NB4 (cell line): ENCODE measurements around the gene NFIX.

ENCODE experiments used
- MYC ChIP-seq: IDR thresholded peaks from 2 replicates; pipeline ENCODE4 v1.6.1; 2011; ENCODE audit warnings: low read depth, low read length
- POLR2A ChIP-seq: IDR thresholded peaks from 2 replicates; pipeline ENCODE4 v1.6.1; 2011; ENCODE audit warnings: mild to moderate bottlenecking; ENCODE audit not compliant: insufficient read length; ENCODE audit errors: extremely low read depth
- TF ChIP-seq, protein P1 (sequence below): IDR thresholded peaks from one replicate; pipeline ENCODE4 v1.5.1; 2012; ENCODE audit warnings: low read depth, low read length

DNA sequence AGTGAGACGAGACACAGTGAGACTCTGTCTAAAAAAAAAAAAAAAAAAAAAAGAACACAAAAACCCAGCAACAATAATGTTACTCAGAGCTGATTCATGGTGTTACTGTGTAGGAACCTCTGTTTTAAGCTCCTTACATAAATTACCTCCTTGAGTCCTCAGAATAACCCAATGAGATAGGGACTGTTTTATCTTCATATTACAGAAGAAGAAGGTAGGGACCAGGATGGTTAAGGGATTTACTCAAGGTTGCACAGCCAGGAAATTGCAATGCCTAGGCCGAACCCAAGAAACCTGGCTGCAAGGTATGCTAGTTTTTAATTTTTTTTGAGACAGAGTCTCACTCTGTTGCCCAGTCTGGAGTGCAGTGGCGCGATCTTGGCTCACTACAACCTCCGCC lies 27.4 kb upstream of the NFIX start:
- TF ChIP-seq, protein P1, sequence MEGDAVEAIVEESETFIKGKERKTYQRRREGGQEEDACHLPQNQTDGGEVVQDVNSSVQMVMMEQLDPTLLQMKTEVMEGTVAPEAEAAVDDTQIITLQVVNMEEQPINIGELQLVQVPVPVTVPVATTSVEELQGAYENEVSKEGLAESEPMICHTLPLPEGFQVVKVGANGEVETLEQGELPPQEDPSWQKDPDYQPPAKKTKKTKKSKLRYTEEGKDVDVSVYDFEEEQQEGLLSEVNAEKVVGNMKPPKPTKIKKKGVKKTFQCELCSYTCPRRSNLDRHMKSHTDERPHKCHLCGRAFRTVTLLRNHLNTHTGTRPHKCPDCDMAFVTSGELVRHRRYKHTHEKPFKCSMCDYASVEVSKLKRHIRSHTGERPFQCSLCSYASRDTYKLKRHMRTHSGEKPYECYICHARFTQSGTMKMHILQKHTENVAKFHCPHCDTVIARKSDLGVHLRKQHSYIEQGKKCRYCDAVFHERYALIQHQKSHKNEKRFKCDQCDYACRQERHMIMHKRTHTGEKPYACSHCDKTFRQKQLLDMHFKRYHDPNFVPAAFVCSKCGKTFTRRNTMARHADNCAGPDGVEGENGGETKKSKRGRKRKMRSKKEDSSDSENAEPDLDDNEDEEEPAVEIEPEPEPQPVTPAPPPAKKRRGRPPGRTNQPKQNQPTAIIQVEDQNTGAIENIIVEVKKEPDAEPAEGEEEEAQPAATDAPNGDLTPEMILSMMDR = no peak
- no peak for TF ChIP-seq POLR2A
- TF ChIP-seq MYC = no peak
